Gastrocnemius medialis (tissue), 4 donors: Measurements from ENCODE around the gene CTNNA2.

Experiments used
- CTCF ChIP-seq, 5 experiments: fragments of 450-650 bp in 3 of 5; fragments of 200-600 bp in 2 of 5; sonication (generic) in 2 of 5; IDR thresholded peaks in 4 of 5; conservative IDR thresholded peaks in 1 of 5; 1 replicate in 4 of 5; 2 replicates in 1 of 5; pipeline ENCODE4 v1.5.1; 2016 to 2019; ENCODE audit warnings: antibody characterized with exemption in 5 of 5, mild to moderate bottlenecking in 3 of 5, moderate library complexity in 3 of 5
- POLR2A ChIP-seq, 2 donors: fragments of 450-650 bp; IDR thresholded peaks; one replicate each; pipeline ENCODE4 v1.6.1; 2017; ENCODE audit warnings: antibody characterized with exemption in 2 of 2, mild to moderate bottlenecking in 2 of 2, moderate library complexity in 2 of 2

GRCh38 chr2:80166483-80167171 is 653.8 kb downstream of the CTNNA2 start:
- TF ChIP-seq CTCF (IDR thresholded peaks at IDR 0.05 in 4 of 5, conservative IDR thresholded peaks at IDR 0.05 in 1 of 5): no peak
- no peak for TF ChIP-seq POLR2A (IDR thresholded peaks at IDR 0.05)
